H7 (cell line): ENCODE results near the gene GNMT. TPM values are rescaled to one million over a fixed set of nuclear protein-coding genes. Genes with fewer than 3 reads are reported as not detected.
"Not testable (repeated sequence)": the region's sequence is repeated elsewhere in the genome, so short reads cannot be mapped to it uniquely, and the experiment has no call there.

Experiments
- DNase-seq: peaks from one replicate; pipeline ENCODE4 v3.0.0; 2012
- H3K27me3 ChIP-seq: 2 replicates; pipeline ENCODE4 v1.6.0; 2011; ENCODE audit warnings: mild to moderate bottlenecking, low read length; ENCODE audit not compliant: control insufficient read depth, insufficient read depth
- H3K36me3 ChIP-seq: replicated peaks from 2 replicates; pipeline ENCODE4 v1.5.1; 2011; ENCODE audit warnings: low read length; ENCODE audit not compliant: control insufficient read depth, insufficient read depth
- H3K4me3 ChIP-seq: 2 replicates; pipeline ENCODE4 v1.5.1; 2011; ENCODE audit warnings: low read depth, mild to moderate bottlenecking, control low read depth, low read length, moderate library complexity; ENCODE audit not compliant: insufficient read depth
- total RNA-seq: library from RNA; depleted of rRNA; stranded (reverse); fragments of >200 nt; shearing (Covaris generic); gene quantifications from 2 replicates; pipeline ENCODE4 v1.2.3, GENCODE V29; 2014

GNMT gene
- total RNA-seq, 1 experiment from 2014 or later: 0.10 TPM

DNA sequence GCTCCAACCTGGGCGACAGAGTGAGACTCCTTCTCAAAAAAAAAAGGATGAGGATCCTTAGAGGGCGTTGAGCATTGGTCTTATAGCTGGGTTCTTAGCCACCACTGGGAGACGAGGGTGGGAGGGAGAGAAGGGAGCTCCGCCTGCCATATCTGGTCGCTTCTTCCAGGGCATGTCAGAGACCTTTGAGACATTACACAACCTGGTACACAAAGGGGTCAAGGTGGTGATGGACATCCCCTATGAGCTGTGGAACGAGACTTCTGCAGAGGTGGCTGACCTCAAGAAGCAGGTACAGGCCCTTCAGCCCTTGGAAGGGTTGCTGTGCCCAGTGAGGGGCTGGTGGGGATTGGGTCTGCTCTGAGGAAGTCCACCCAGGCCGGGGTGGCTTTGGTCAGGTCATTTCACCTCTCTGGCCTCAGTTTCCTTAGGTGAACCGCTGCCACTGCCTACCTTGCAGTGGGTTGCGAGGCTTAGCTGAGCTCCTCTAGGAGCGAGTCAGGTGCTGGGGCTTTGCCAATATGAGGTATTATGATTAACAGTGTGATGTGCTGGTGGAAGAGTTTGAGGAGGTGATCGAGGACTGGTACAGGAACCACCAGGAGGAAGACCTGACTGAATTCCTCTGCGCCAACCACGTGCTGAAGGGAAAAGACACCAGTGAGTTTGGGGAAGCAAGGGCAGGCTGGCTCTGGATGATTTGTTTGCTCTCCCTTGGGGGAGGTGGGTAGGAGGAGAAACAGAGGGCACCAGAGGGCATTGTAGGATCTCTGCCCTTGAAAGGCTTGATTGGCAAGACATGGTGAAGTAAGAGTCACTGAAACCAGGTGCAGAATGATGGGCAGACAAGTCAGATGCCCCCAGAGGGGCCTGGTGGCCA lies 22.8 kb upstream of the GNMT start:
- DNase-seq: no peak
- H3K36me3 ChIP-seq: peaks cover 18% of the 10 kb centered on the region
- no peak overlapping the region for H3K4me3 ChIP-seq

GRCh38 chr6:42938428-42938796 lies 22.1 kb upstream of the GNMT start:
- Histone ChIP-seq H3K36me3 (peaks cover 18% of the 10 kb centered on the region), H3K4me3 (no peak overlapping the region), H3K27me3 (no peaks in the 10 kb centered on the region)
- no peak for DNase-seq

More for the DNA sequence above, 22.8 kb upstream of the GNMT start:
- H3K27me3 ChIP-seq: no peaks in the 10 kb centered on the region

- no peak for DNase-seq
- H3K36me3 ChIP-seq: peaks cover 18% of the 10 kb centered on the region
- no peaks in the 10 kb centered on the region for H3K27me3 ChIP-seq
- no peak overlapping the region for H3K4me3 ChIP-seq
These were observed 21.4 kb upstream of the GNMT start for GRCh38 chr6:42938987-42939809.

DNA sequence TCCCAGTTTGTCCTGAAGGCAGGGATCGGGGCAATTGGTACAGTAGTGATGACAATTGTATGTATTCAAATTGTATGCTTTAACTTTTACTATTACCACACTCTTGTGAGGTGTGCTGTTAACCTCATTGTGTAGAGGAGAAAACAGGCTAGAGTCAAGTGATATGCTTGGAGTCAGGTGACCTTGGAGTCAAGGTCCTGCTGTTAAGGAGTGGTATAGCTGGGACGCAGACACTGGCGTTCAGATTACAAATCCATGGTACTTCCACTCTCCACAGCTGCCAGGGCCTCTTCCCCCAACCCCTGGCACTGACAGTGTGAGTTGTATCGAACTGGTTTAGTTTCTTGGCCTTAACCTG lies 20.8 kb upstream of the GNMT start:
- Histone ChIP-seq H3K27me3 (no peaks in the 10 kb centered on the region), H3K36me3 (peaks cover 14% of the 10 kb centered on the region), H3K4me3 (no peak overlapping the region)
- no peak for DNase-seq

- no peak for DNase-seq
- H3K36me3 ChIP-seq: peaks cover 10% of the 10 kb centered on the region
- no peaks in the 10 kb centered on the region for H3K27me3 ChIP-seq
- H3K4me3 ChIP-seq: no peak overlapping the region
These were observed 20.0 kb upstream of the GNMT start for GRCh38 chr6:42940493-42941045.

DNA sequence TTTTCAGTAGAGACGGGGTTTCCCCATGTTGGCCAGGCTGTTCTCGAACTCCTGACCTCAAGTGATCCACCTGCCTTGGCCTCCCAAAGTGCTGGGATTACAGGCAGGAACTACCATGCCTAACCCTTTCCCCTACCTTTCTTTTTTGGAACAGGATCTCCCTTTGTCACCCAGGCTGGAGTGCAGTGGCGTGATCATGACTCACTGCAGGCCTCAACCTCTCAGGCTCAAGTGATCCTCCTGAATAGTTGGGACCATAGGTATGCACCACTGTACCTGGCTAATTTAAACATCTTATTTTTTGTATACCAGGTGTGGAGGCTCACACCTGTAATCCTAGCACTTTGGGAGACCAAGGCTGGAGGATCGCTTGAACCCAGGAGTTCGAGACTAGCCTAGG lies 19.2 kb upstream of the GNMT start:
- H3K36me3 ChIP-seq, H3K27me3 ChIP-seq, DNase-seq, H3K4me3 ChIP-seq: not testable (repeated sequence)

DNA sequence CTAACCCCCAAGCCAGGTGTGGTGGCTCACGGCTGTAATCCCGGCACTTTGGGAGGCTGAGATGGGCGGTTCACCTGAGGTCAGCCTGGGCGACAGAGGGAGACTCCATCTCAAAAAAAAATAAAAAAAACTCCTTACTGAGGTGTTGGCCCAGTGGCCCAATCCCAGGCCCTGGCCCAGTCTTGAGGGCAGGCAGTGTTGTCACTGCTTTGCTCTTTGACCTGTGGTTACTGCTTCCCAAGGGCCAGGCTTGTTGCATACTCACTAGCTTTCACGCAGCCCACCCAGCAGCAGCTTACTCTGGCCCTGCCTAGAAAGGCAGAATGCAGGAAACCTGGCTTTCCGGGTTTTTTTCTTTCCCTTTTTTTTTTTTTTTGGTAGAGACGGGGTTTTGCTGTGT lies 18.1 kb upstream of the GNMT start:
- Histone ChIP-seq H3K36me3 (peaks cover 3% of the 10 kb centered on the region), H3K27me3 (no peaks in the 10 kb centered on the region), H3K4me3 (no peak overlapping the region)
- no peak for DNase-seq

- Histone ChIP-seq H3K27me3 (no peaks in the 10 kb centered on the region), H3K4me3 (no peak overlapping the region), H3K36me3 (no peaks in the 10 kb centered on the region)
- no peak for DNase-seq
These were observed 12.6 kb upstream of the GNMT start for GRCh38 chr6:42947950-42948349.

DNA sequence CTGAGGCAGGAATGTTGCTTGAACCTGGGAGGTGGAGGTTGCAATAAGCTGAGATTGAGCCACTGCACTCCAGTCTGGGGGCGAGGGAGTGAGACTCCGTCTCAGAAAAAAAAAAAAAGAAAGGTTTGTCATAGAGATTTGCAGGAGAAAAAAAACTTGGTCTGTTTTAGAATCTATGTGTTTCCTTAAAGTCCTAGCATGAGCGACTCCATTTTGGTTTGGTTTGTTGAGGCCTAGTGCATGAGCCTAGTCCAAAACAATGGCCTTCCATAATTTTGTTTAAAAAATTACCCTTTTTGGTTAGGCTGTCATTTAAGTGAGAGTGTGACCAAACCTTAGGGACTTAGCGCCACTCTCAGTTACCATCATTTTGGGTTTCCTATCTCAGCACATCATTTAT lies 8.2 kb upstream of the GNMT start:
- H3K36me3 ChIP-seq: no peaks in the 10 kb centered on the region
- H3K4me3 ChIP-seq: no peak overlapping the region
- DNase-seq: no peak
- H3K27me3 ChIP-seq: no peaks in the 10 kb centered on the region

DNA sequence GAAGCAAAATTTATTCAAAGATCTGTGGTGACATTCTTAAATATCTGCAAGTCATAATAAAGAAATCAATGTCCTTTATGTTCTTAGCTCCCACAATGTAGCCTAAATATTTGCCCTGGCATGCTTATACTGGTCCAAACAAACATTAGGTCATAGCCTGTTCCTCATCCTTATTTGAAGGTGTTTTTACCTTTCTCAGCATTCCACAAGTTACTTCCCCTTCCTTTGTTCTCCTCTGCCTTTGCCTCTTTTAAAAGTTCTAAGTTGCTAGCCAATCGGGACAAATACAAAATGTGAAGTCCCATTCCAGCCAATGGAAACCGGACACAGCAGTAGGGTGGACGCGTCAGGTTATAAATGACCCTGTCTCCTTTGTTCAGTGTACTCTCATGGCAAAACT lies 6.1 kb upstream of the GNMT start:
- H3K27me3 ChIP-seq, H3K4me3 ChIP-seq, H3K36me3 ChIP-seq, DNase-seq: not testable (repeated sequence)

GRCh38 chr6:42958125-42958524 lies 2.4 kb upstream of the GNMT start:
- no peak for DNase-seq
- Histone ChIP-seq H3K27me3 (peaks cover 18% of the 10 kb centered on the region), H3K4me3 (no peak overlapping the region), H3K36me3 (0 out of 2 replicates have a peak, but pooled peaks cover 1% of the 10 kb centered on the region)

DNA sequence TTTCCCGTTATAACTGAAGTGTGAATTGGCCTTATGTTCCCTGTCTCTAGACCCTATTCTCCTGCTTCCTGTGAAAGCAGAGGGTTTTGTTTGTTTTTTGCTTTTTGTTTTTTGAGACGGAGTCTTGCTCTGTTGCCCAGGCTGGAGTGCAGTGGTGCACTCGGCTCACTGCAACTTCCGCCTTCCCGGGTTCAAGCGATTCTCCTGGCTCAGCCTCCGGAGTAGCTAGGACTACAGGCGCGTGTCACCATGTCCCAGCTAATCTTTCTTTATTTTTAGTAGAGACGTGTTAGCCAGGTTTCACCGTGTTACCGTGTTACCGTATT lies 674 bp upstream of the GNMT start:
- Histone ChIP-seq H3K27me3 (peaks cover 18% of the 10 kb centered on the region), H3K36me3 (peaks cover 4% of the 10 kb centered on the region), H3K4me3 (peak overlapping the region; percentile 55)
- DNase-seq: no peak

DNA sequence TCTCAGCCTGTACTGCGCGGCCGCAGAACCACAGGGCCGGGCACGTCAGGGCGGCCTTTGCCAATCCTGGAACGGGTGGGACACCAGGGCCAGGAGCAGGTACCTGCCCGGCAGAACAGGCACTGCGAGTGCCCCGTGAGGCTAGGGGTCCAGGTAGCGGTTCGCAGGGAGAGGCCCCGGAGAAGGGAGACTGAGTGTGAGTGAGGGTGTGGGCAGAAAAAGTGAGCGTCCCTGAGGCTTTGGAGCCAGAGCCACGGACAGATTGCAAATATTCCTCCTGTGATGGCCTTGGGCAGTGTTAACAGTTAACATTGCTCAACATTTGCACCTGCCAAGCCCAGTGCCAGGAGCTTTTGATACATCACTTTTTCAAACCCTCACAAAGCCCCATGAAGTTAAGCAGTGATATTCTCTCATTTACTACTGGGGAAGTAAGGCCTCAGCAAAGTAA lies 491 bp downstream of the GNMT start:
- peak overlapping the region; percentile 55 for H3K4me3 ChIP-seq
- peaks cover 5% of the 10 kb centered on the region for H3K36me3 ChIP-seq
- peaks cover 18% of the 10 kb centered on the region for H3K27me3 ChIP-seq
- no peak for DNase-seq

DNA sequence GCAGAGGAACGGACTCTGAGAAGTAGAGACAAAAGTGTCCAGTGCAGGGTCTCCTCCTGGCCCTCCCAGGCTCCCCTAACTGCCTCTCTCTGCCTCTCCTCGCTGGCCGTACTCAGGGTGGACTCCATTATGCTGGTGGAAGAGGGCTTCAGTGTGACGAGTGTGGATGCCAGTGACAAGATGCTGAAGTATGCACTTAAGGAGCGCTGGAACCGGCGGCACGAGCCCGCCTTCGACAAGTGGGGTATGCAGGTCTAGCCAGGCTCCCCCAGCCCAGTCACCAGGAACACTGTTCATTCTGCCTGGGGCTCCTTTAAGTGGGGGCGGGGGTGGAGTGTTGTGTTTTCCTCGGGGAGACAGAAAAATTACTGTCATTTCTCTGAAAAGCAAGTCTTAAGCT lies 1.5 kb downstream of the GNMT start:
- DNase-seq: no peak
- Histone ChIP-seq H3K27me3 (peaks cover 18% of the 10 kb centered on the region), H3K36me3 (peaks cover 5% of the 10 kb centered on the region), H3K4me3 (no peak overlapping the region)
